A673 (cell line): Measurements from ENCODE around the gene AIP. TPM values are rescaled to one million over a fixed set of nuclear protein-coding genes. Genes with fewer than 3 reads are reported as not detected.
"Not testable (repeated sequence)": the region's sequence is repeated elsewhere in the genome, so short reads cannot be mapped to it uniquely, and the experiment has no call there.

Experiments used
- BruUV-seq: library from RNA; stranded (reverse); fragments of 400-500 nt; replicated peaks from 2 replicates; lab custom pipeline; 2021; lab: Mats Ljungman, UMichigan
- CTCF ChIA-PET: fragments of 300-600 bp; sonication (Branson Sonifier 250); formaldehyde crosslinking; loops from one replicate; lab custom pipeline; 2022; ENCODE audit warnings: antibody characterized with exemption; lab: Charles Lee
- POLR2A ChIA-PET: fragments of 300-600 bp; sonication (Branson Sonifier 250); formaldehyde crosslinking; loops from one replicate; lab custom pipeline; 2022; ENCODE audit warnings: antibody characterized with exemption; ENCODE audit not compliant: low non-redundant PET; lab: Charles Lee
- DNase-seq: peaks from one replicate; pipeline ENCODE4 v3.0.0-alpha.2; 2015; ENCODE audit warnings: low spot score
- H3K27ac ChIP-seq: fragments of 200-600 bp; sonication (generic); 2 replicates; pipeline ENCODE4 v1.5.1; 2016; ENCODE audit warnings: mixed run types, low read depth, mild to moderate bottlenecking, mixed read lengths, antibody characterized with exemption, low read length; ENCODE audit not compliant: poor library complexity, severe bottlenecking
- H3K27me3 ChIP-seq: fragments of 200-600 bp; sonication (generic); replicated peaks from 2 replicates; pipeline ENCODE4 v1.6.1; 2017; ENCODE audit warnings: mixed run types, low read depth, mild to moderate bottlenecking, mixed read lengths, antibody characterized with exemption, low read length; ENCODE audit not compliant: insufficient read depth, poor library complexity
- H3K36me3 ChIP-seq: fragments of 200-600 bp; sonication (generic); 2 replicates; pipeline ENCODE4 v1.6.1; 2016; ENCODE audit warnings: mixed run types, mild to moderate bottlenecking, mixed read lengths, antibody characterized with exemption, low read length; ENCODE audit not compliant: insufficient read depth, poor library complexity, severe bottlenecking
- H3K4me1 ChIP-seq: fragments of 200-600 bp; sonication (generic); 2 replicates; pipeline ENCODE4 v1.6.1; 2017; ENCODE audit warnings: mixed run types, mild to moderate bottlenecking, mixed read lengths, antibody characterized with exemption, low read length; ENCODE audit not compliant: insufficient read depth, poor library complexity, severe bottlenecking
- H3K4me3 ChIP-seq: fragments of 200-600 bp; sonication (generic); 2 replicates; pipeline ENCODE4 v1.5.1; 2016; ENCODE audit warnings: low read depth, mixed run types, mild to moderate bottlenecking, mixed read lengths, low read length; ENCODE audit not compliant: poor library complexity, severe bottlenecking
- H3K9me3 ChIP-seq: fragments of 200-600 bp; sonication (generic); 2 replicates; pipeline ENCODE4 v1.6.1; 2016; ENCODE audit warnings: mixed run types, low read depth, mild to moderate bottlenecking, mixed read lengths, antibody characterized with exemption, low read length; ENCODE audit not compliant: poor library complexity, severe bottlenecking
- CTCF ChIP-seq: fragments of 300-800, 200-600 bp; sonication (generic); conservative IDR thresholded peaks from 2 replicates; pipeline ENCODE4 v1.5.1; 2017; ENCODE audit warnings: low read depth, mild to moderate bottlenecking, antibody characterized with exemption, low read length, moderate library complexity, mixed read lengths
- EZH2 ChIP-seq: fragments of 200-600 bp; sonication (generic); IDR thresholded peaks from 2 replicates; pipeline ENCODE4 v1.6.1; 2017; ENCODE audit warnings: borderline replicate concordance, low read depth, mild to moderate bottlenecking, mixed read lengths, antibody characterized with exemption, low read length; ENCODE audit not compliant: poor library complexity, severe bottlenecking
- intact Hi-C: fragments of 100-400 bp; cut with micrococcal nuclease; formaldehyde crosslinking; loops from one replicate; pipeline ENCODE4 v1.10.0; 2022; ENCODE audit not compliant: unreplicated experiment
- total RNA-seq: library from RNA; stranded (reverse); gene quantifications from 2 replicates; pipeline ENCODE4 v1.2.3, GENCODE V29; 2021

AIP gene
- total RNA-seq, 1 experiment from 2014 or later: 66.0 TPM

GRCh38 chr11:67464411-67465188 lies 18.2 kb upstream of the AIP start:
- BruUV-seq: no TSS peak
- intact Hi-C loops: no loop called here
- POLR2A ChIA-PET: no interaction called here
- CTCF ChIA-PET: no interaction called here
- H3K27me3 ChIP-seq: no peaks in the 10 kb centered on the region
- H3K9me3 ChIP-seq: no peaks in the 10 kb centered on the region
- peak overlapping the region; percentile 80 for H3K4me3 ChIP-seq
- TF ChIP-seq CTCF (no peak), EZH2 (no peak)
- no peaks in the 10 kb centered on the region for H3K36me3 ChIP-seq
- peaks cover 11% of the 10 kb centered on the region for H3K4me1 ChIP-seq
- peak overlapping the region; percentile 78 for H3K27ac ChIP-seq
- DNase-seq: peak; percentile 85

- ChIA-PET POLR2A (no interaction called here), CTCF (no interaction called here)
These were observed 17.7 kb upstream of the AIP start for GRCh38 chr11:67465189-67465510.

GRCh38 chr11:67465530-67465929 lies 17.3 kb upstream of the AIP start:
- H3K4me3 ChIP-seq: peak overlapping the region; percentile 80
- H3K4me1 ChIP-seq: peaks cover 11% of the 10 kb centered on the region
- H3K27me3 ChIP-seq, intact Hi-C loops, H3K36me3 ChIP-seq, H3K9me3 ChIP-seq, CTCF ChIA-PET, POLR2A ChIA-PET, DNase-seq, BruUV-seq, H3K27ac ChIP-seq: not testable (repeated sequence)

More at GRCh38 chr11:67465189-67465510, 17.7 kb upstream of the AIP start:
- Histone ChIP-seq H3K36me3 (no peaks in the 10 kb centered on the region), H3K4me1 (peaks cover 11% of the 10 kb centered on the region), H3K27me3 (no peaks in the 10 kb centered on the region), H3K27ac (peak overlapping the region; percentile 78), H3K4me3 (peak overlapping the region; percentile 80), H3K9me3 (no peaks in the 10 kb centered on the region)
- intact Hi-C loops: no loop called here
- no peak for DNase-seq
- TF ChIP-seq CTCF (no peak), EZH2 (no peak)
- BruUV-seq: no TSS peak

GRCh38 chr11:67466367-67466766 lies 16.5 kb upstream of the AIP start:
- intact Hi-C loops: no loop called here
- BruUV-seq: no TSS peak
- Histone ChIP-seq H3K9me3 (no peaks in the 10 kb centered on the region), H3K4me1 (peaks cover 11% of the 10 kb centered on the region), H3K4me3 (no peak overlapping the region), H3K36me3 (no peaks in the 10 kb centered on the region), H3K27me3 (no peaks in the 10 kb centered on the region), H3K27ac (no peak overlapping the region)
- POLR2A ChIA-PET: no interaction called here
- TF ChIP-seq EZH2 (no peak), CTCF (no peak)
- no peak for DNase-seq
- CTCF ChIA-PET: interaction anchor here (0.7 kb wide), 1 partner anchor 64 kb away, joined by 3 read pairs; the partner anchor contains the start of gene PPP1CA
